GM23338 (cell line): ENCODE measurements around the gene CXCL8.

ENCODE experiments used
- CTCF ChIP-seq, 2 experiments: fragments of 200-600 bp in 1 of 2; sonication (generic) in 1 of 2; conservative IDR thresholded peaks; 2 replicates each; pipeline versions ENCODE4 v1.5.1 to v1.6.1; 2016 to 2017; ENCODE audit warnings: antibody characterized with exemption in 2 of 2, low read depth in 2 of 2, mild to moderate bottlenecking in 2 of 2, moderate library complexity in 1 of 2
- EZH2 ChIP-seq: fragments of 200-600 bp; sonication (generic); IDR thresholded peaks from one replicate; pipeline ENCODE4 v1.8.0; 2017; ENCODE audit warnings: antibody characterized with exemption, mild to moderate bottlenecking, low read depth; ENCODE audit not compliant: unreplicated experiment
- POLR2AphosphoS5 ChIP-seq: IDR thresholded peaks from 2 replicates; pipeline ENCODE4 v1.6.1; 2016; ENCODE audit warnings: antibody characterized with exemption, low read depth

- no peak for TF ChIP-seq CTCF (conservative IDR thresholded peaks at IDR 0.05; ENCODE audit: low read depth in 2 of 2)
- no peak for TF ChIP-seq POLR2AphosphoS5
- no peak for TF ChIP-seq EZH2
These were observed 48.6 kb upstream of the CXCL8 start for GRCh38 chr4:73691759-73692158.
